SK-N-SH (cell line): ENCODE data around the gene P4HTM. TPM values are rescaled to one million over a fixed set of nuclear protein-coding genes. Genes with fewer than 3 reads are reported as not detected.

ENCODE experiments used
- CTCF ChIA-PET: fragments of 300-600, 350-600 bp; formaldehyde crosslinking; extraction: SDS; loops from one replicate; lab custom pipeline; 2021; lab: Yijun Ruan, JAX
- POLR2A ChIA-PET: fragments of 350-600 bp; sonication (Branson Sonifier 250); formaldehyde crosslinking; extraction: SDS; loops from one replicate; lab custom pipeline; 2020; ENCODE audit warnings: antibody characterized with exemption, inconsistent platforms; lab: Yijun Ruan, JAX
- DNase-seq: peaks from one replicate; pipeline ENCODE4 v3.0.0; 2012
- H2AFZ ChIP-seq: fragments of 200-600 bp; sonication (generic); 2 replicates; pipeline ENCODE4 v1.8.1; 2016; ENCODE audit warnings: antibody characterized with exemption, mild to moderate bottlenecking, low read depth
- H3F3A ChIP-seq: fragments of 200-600 bp; sonication (generic); replicated peaks from 2 replicates; pipeline ENCODE3; 2016; ENCODE audit warnings: antibody characterized with exemption, mild to moderate bottlenecking; ENCODE audit not compliant: insufficient read depth
- H3K27ac ChIP-seq, 2 experiments: fragments of 200-500 bp in 1 of 2; fragments of 200-600 bp in 1 of 2; sonication (Bioruptor generic) in 1 of 2; sonication (generic), shearing (Covaris generic) in 1 of 2; 2 replicates each; pipeline versions ENCODE4 v1.5.1 to v1.6.1; 2014 to 2016; ENCODE audit warnings: low read depth in 2 of 2, inconsistent platforms in 1 of 2, low read length in 1 of 2, mild to moderate bottlenecking in 1 of 2, mixed read lengths in 1 of 2
- H3K27me3 ChIP-seq: fragments of 200-600 bp; sonication (generic), shearing (Covaris generic); 2 replicates; pipeline ENCODE4 v1.6.1; 2016; ENCODE audit warnings: mixed run types; ENCODE audit not compliant: insufficient read depth
- H3K36me3 ChIP-seq, 2 experiments: fragments of 200-500 bp in 1 of 2; fragments of 200-600 bp in 1 of 2; sonication (Bioruptor generic) in 1 of 2; sonication (generic) in 1 of 2; replicated peaks in 1 of 2; 2 replicates each; pipeline versions ENCODE3 to v1.5.1; 2014 to 2016; ENCODE audit warnings: low read length in 1 of 2, mild to moderate bottlenecking in 1 of 2; ENCODE audit not compliant: insufficient read depth in 2 of 2, control insufficient read depth in 1 of 2
- H3K4me1 ChIP-seq, 2 experiments: fragments of 200-500 bp in 1 of 2; fragments of 200-600 bp in 1 of 2; sonication (Bioruptor generic) in 1 of 2; sonication (generic), shearing (Covaris generic) in 1 of 2; 2 replicates each; pipeline versions ENCODE4 v1.5.1 to v1.6.1; 2014 to 2016; ENCODE audit warnings: low read depth in 1 of 2, low read length in 1 of 2, mixed run types in 1 of 2; ENCODE audit not compliant: insufficient read depth in 2 of 2, control insufficient read depth in 1 of 2
- H3K4me2 ChIP-seq: fragments of 200-600 bp; sonication (generic), shearing (Covaris generic); 2 replicates; pipeline ENCODE4 v1.6.1; 2017; ENCODE audit warnings: mixed run types
- H3K4me3 ChIP-seq, 2 experiments: fragments of 200-500 bp in 1 of 2; fragments of 200-600 bp in 1 of 2; sonication (Bioruptor generic) in 1 of 2; sonication (generic), shearing (Covaris generic) in 1 of 2; 2 replicates each; pipeline versions ENCODE4 v1.5.1 to v1.8.1; 2014 to 2016; ENCODE audit warnings: low read depth in 2 of 2, inconsistent platforms in 1 of 2, low read length in 1 of 2, mild to moderate bottlenecking in 1 of 2, mixed read lengths in 1 of 2, moderate library complexity in 1 of 2
- H3K79me2 ChIP-seq: fragments of 200-600 bp; sonication (generic); 2 replicates; pipeline ENCODE4 v1.8.1; 2017; ENCODE audit warnings: mild to moderate bottlenecking; ENCODE audit not compliant: insufficient read depth
- H3K9ac ChIP-seq: fragments of 200-600 bp; sonication (generic); 2 replicates; pipeline ENCODE4 v1.6.1; 2017; ENCODE audit warnings: mixed run types
- H3K9me2 ChIP-seq: fragments of 200-600 bp; sonication (generic); 2 replicates; pipeline ENCODE4 v1.6.1; 2017; ENCODE audit warnings: mixed run types
- H3K9me3 ChIP-seq: fragments of 200-600 bp; sonication (generic); 2 replicates; pipeline ENCODE4 v1.6.1; 2017; ENCODE audit warnings: mixed run types, mild to moderate bottlenecking, moderate library complexity
- H4K20me1 ChIP-seq: fragments of 200-600 bp; sonication (generic); 2 replicates; pipeline ENCODE4 v1.6.1; 2017; ENCODE audit warnings: mild to moderate bottlenecking, mixed run types; ENCODE audit not compliant: insufficient read depth
- CHD2 ChIP-seq: fragments of 150-350 bp; IDR thresholded peaks from 2 replicates; pipeline ENCODE4 v1.6.1; 2018; ENCODE audit warnings: low read length; ENCODE audit not compliant: partially characterized antibody
- CTCF ChIP-seq: fragments of 200-600 bp; sonication (generic); IDR thresholded peaks from 2 replicates; pipeline ENCODE4 v1.6.1; 2017; ENCODE audit warnings: antibody characterized with exemption, mild to moderate bottlenecking, moderate library complexity
- ELF1 ChIP-seq: IDR thresholded peaks from 2 replicates; pipeline ENCODE4 v1.4.0; 2012
- EP300 ChIP-seq, 2 experiments: IDR thresholded peaks; 2 replicates each; pipeline versions ENCODE4 v1.4.0 to v1.6.1; 2012; ENCODE audit warnings: borderline replicate concordance in 1 of 2, low read depth in 1 of 2, low read length in 1 of 2
- EZH2phosphoT487 ChIP-seq: fragments of 200-600 bp; sonication (generic); IDR thresholded peaks from 2 replicates; pipeline ENCODE4 v1.6.1; 2017; ENCODE audit warnings: low read depth, mixed run types, mild to moderate bottlenecking, antibody characterized with exemption, moderate library complexity, borderline replicate concordance
- FOXJ3 ChIP-seq: sonication (generic); formaldehyde crosslinking; IDR thresholded peaks from 2 replicates; pipeline ENCODE4 v1.5.1; 2020; ENCODE audit warnings: mild to moderate bottlenecking, missing genetic modification reagents
- FOXM1 ChIP-seq: IDR thresholded peaks from 2 replicates; pipeline ENCODE4 v1.4.0; 2012; ENCODE audit warnings: low read depth, mild to moderate bottlenecking
- GABPA ChIP-seq: IDR thresholded peaks from 2 replicates; pipeline ENCODE4 v1.4.0; 2012; ENCODE audit warnings: low read depth, mild to moderate bottlenecking
- GATA2 ChIP-seq: sonication (generic); formaldehyde crosslinking; IDR thresholded peaks from 2 replicates; pipeline ENCODE4 v1.5.0; 2020; ENCODE audit warnings: mild to moderate bottlenecking, missing genetic modification reagents
- MEF2A ChIP-seq: IDR thresholded peaks from 2 replicates; pipeline ENCODE4 v1.4.0; 2012; ENCODE audit warnings: low read depth, borderline replicate concordance
- MXI1 ChIP-seq: IDR thresholded peaks from 2 replicates; pipeline ENCODE4 v1.6.1; 2012; ENCODE audit warnings: mild to moderate bottlenecking, low read depth, low read length, improper control_type of control experiment
- PBX3 ChIP-seq: IDR thresholded peaks from 2 replicates; pipeline ENCODE4; 2012
- POLR2AphosphoS5 ChIP-seq: IDR thresholded peaks from 2 replicates; pipeline ENCODE4 v1.6.1; 2012; ENCODE audit warnings: low read depth, low read length
- RAD21 ChIP-seq: IDR thresholded peaks from 2 replicates; pipeline ENCODE4 v1.6.1; 2012; ENCODE audit warnings: mild to moderate bottlenecking, low read length
- RXRA ChIP-seq: IDR thresholded peaks from 2 replicates; pipeline ENCODE4 v1.4.0; 2012; ENCODE audit warnings: low read depth, mild to moderate bottlenecking, borderline replicate concordance
- TCF12 ChIP-seq: IDR thresholded peaks from 2 replicates; pipeline ENCODE4 v1.4.0; 2012
- TEAD4 ChIP-seq: IDR thresholded peaks from 2 replicates; pipeline ENCODE4 v1.4.0; 2012; ENCODE audit warnings: mild to moderate bottlenecking, borderline replicate concordance; ENCODE audit not compliant: insufficient read depth
- USF1 ChIP-seq: IDR thresholded peaks from 2 replicates; pipeline ENCODE4 v1.4.0; 2012; ENCODE audit warnings: low read depth, borderline replicate concordance
- USF2 ChIP-seq: fragments of 150-350 bp; IDR thresholded peaks from 2 replicates; pipeline ENCODE4 v1.6.1; 2017; ENCODE audit warnings: antibody characterized with exemption, low read length, low read depth, borderline replicate concordance
- WGBS: methylation state at CpG from one replicate; pipeline ENCODE4 v1.1.6; 2017; ENCODE audit warnings: low lambda C conversion rate; 5-methylcytosine and 5-hydroxymethylcytosine counted together
- polyA plus RNA-seq, 3 experiments: library from polyadenylated mRNA; depleted of rRNA; stranded (reverse); fragments of >200 nt; gene quantifications; 2 replicates each; pipeline ENCODE4 v1.2.3, GENCODE V29; 2012

Gene P4HTM
- polyA plus RNA-seq, 1 of the 3 experiments (the other 2 are of a cell fraction): 21.0 TPM

GRCh38 chr3:48983096-48983495, 6.9 kb upstream of the P4HTM start:
- Histone ChIP-seq H3K79me2 (no peaks in the 10 kb centered on the region), H3K9me2 (no peaks in the 10 kb centered on the region), H2AFZ (no peak overlapping the region), H3K4me3 (no peak overlapping the region), H3K9me3 (no peaks in the 10 kb centered on the region), H4K20me1 (no peaks in the 10 kb centered on the region), H3K27ac (no peak overlapping the region), H3K36me3 (peaks cover 37 to 58% of the 10 kb centered on the region in 2 experiments), H3F3A (peaks cover 4% of the 10 kb centered on the region), H3K9ac (no peak overlapping the region), H3K4me2 (no peak overlapping the region), H3K27me3 (no peaks in the 10 kb centered on the region), H3K4me1 (no peaks in the 10 kb centered on the region)
- 86% methylated on average over 1 of the region's 4 CpGs for WGBS
- CTCF ChIA-PET: no interaction called here
- DNase-seq: no peak
- TF ChIP-seq ELF1 (no peak), PBX3 (no peak), TCF12 (no peak), EZH2phosphoT487 (no peak), CTCF (no peak), FOXJ3 (CRISPR knock-in tag) (no peak), TEAD4 (no peak), USF1 (no peak)
- POLR2A ChIA-PET: no interaction called here

GRCh38 chr3:48984663-48985062, 5.4 kb upstream of the P4HTM start:
- Histone ChIP-seq H3K27ac (no peak overlapping the region), H3K79me2 (no peaks in the 10 kb centered on the region), H3K27me3 (no peaks in the 10 kb centered on the region), H3F3A (peaks cover 11% of the 10 kb centered on the region), H3K36me3 (peaks cover 33 to 48% of the 10 kb centered on the region in 2 experiments), H3K9me2 (no peaks in the 10 kb centered on the region), H3K4me2 (no peak overlapping the region), H3K9ac (no peak overlapping the region), H3K4me3 (no peak overlapping the region), H3K9me3 (no peaks in the 10 kb centered on the region), H4K20me1 (no peaks in the 10 kb centered on the region)
- no peak for DNase-seq
- TF ChIP-seq EP300 (IDR thresholded peaks at IDR 0.05; ENCODE audit: borderline replicate concordance in 1 of 2, low read depth in 1 of 2, low read length in 1 of 2) (no peak), RAD21 (no peak), POLR2AphosphoS5 (no peak), GATA2 (CRISPR knock-in tag) (no peak), TEAD4 (no peak), EZH2phosphoT487 (no peak), CHD2 (no peak), MXI1 (no peak), USF2 (no peak), FOXM1 (no peak), GABPA (no peak), RXRA (no peak), MEF2A (no peak)
- TF ChIP-seq, all 33 proteins: peak for 0
- ChIA-PET POLR2A (no interaction called here), CTCF (interaction anchor here (0.7 to 1.2 kb wide), 3 partner anchors 20 to 33 kb away, joined by 3 to 5 read pairs (median 3); no protein-coding TSS in a partner anchor)
- Histone ChIP-seq H3K4me1 (no peaks in the 10 kb centered on the region), H2AFZ (no peak overlapping the region)
